ENCODE data around the gene LRRC55. TPM values are rescaled to one million over a fixed set of nuclear protein-coding genes. Genes with fewer than 3 reads are reported as not detected.

The LRRC55 gene
- total and polyA plus RNA-seq, 9 of the 15 experiments (the other 6 are each of a cell fraction or from before 2014, with no cell fraction given), result not detected

Other genes starting within 250 kb of the LRRC55 start
Only the 7 nearest of the 8 such genes appear.
- gene OR5AK2, start 193.0 kb upstream of the LRRC55 start, total RNA-seq (2014; rRNA removed), result not detected in 2 replicates
- not detected in 2 replicates for gene OR5AK2, start 193.0 kb upstream of the LRRC55 start, total RNA-seq (2014; rRNA removed; fragmentation: Illumina TruSeq; extraction: Trizol)
- not detected in 2 replicates for gene OR5AK2, start 193.0 kb upstream of the LRRC55 start, total RNA-seq (2015; rRNA removed; fragmentation: Illumina TruSeq; extraction: Trizol)
- gene OR5AK2, start 193.0 kb upstream of the LRRC55 start, total RNA-seq (2021), result not detected in 2 replicates
- not detected in 2 replicates for gene OR5AK2, start 193.0 kb upstream of the LRRC55 start, polyA plus RNA-seq (2011; rRNA removed)
- gene OR5AK2, start 193.0 kb upstream of the LRRC55 start, polyA plus RNA-seq (2014; fragmentation: Illumina TruSeq; extraction: Trizol), result not detected in 2 replicates
- not detected for gene OR5AK2, start 193.0 kb upstream of the LRRC55 start, polyA plus RNA-seq (2014; fragmentation: Nextera tagmentation; extraction: Ambion mirVana)
- not detected in 2 replicates for gene OR5AK2, start 193.0 kb upstream of the LRRC55 start, polyA plus RNA-seq (2014; rRNA removed)
- gene APLNR, start 55.3 kb downstream of the LRRC55 start, total RNA-seq (2014; rRNA removed), result 0.50 and 0.86 TPM in 2 replicates
- 0.58 and 0.61 TPM in 2 replicates for gene APLNR, start 55.3 kb downstream of the LRRC55 start, total RNA-seq (2014; rRNA removed; fragmentation: Illumina TruSeq; extraction: Trizol)
- gene APLNR, start 55.3 kb downstream of the LRRC55 start, total RNA-seq (2015; rRNA removed; fragmentation: Illumina TruSeq; extraction: Trizol), result 0.65 and 0.72 TPM in 2 replicates
- gene APLNR, start 55.3 kb downstream of the LRRC55 start, total RNA-seq (2021), result 1.9 and 2.0 TPM in 2 replicates
- 2.0 and 2.1 TPM in 2 replicates for gene APLNR, start 55.3 kb downstream of the LRRC55 start, polyA plus RNA-seq (2011; rRNA removed)
- gene APLNR, start 55.3 kb downstream of the LRRC55 start, polyA plus RNA-seq (2014; fragmentation: Illumina TruSeq; extraction: Trizol), result 1.7 and 1.9 TPM in 2 replicates
- gene APLNR, start 55.3 kb downstream of the LRRC55 start, polyA plus RNA-seq (2014; fragmentation: Nextera tagmentation; extraction: Ambion mirVana), result under 1 TPM; 0.15 to 0.41 TPM
- 0.94 and 1.4 TPM in 2 replicates for gene APLNR, start 55.3 kb downstream of the LRRC55 start, polyA plus RNA-seq (2014; rRNA removed)
- gene TNKS1BP1, start 143.0 kb downstream of the LRRC55 start, total RNA-seq (2014; rRNA removed), result 16.2 and 20.2 TPM in 2 replicates
- gene TNKS1BP1, start 143.0 kb downstream of the LRRC55 start, total RNA-seq (2014; rRNA removed; fragmentation: Illumina TruSeq; extraction: Trizol), result 10.9 and 11.2 TPM in 2 replicates
- 8.0 and 10.3 TPM in 2 replicates for gene TNKS1BP1, start 143.0 kb downstream of the LRRC55 start, total RNA-seq (2015; rRNA removed; fragmentation: Illumina TruSeq; extraction: Trizol)
- gene TNKS1BP1, start 143.0 kb downstream of the LRRC55 start, total RNA-seq (2021), result 35.0 and 47.2 TPM in 2 replicates
- 7.3 and 14.1 TPM in 2 replicates for gene TNKS1BP1, start 143.0 kb downstream of the LRRC55 start, polyA plus RNA-seq (2011; rRNA removed)
- gene TNKS1BP1, start 143.0 kb downstream of the LRRC55 start, polyA plus RNA-seq (2014; fragmentation: Illumina TruSeq; extraction: Trizol), result 29.9 and 31.4 TPM in 2 replicates
- gene TNKS1BP1, start 143.0 kb downstream of the LRRC55 start, polyA plus RNA-seq (2014; fragmentation: Nextera tagmentation; extraction: Ambion mirVana), result 1 to 10 TPM; 1.1 to 1.2 TPM
- gene TNKS1BP1, start 143.0 kb downstream of the LRRC55 start, polyA plus RNA-seq (2014; rRNA removed), result 19.5 and 23.8 TPM in 2 replicates
- 257 and 316 TPM in 2 replicates for gene SSRP1, start 153.9 kb downstream of the LRRC55 start, total RNA-seq (2014; rRNA removed)
- 216 and 243 TPM in 2 replicates for gene SSRP1, start 153.9 kb downstream of the LRRC55 start, total RNA-seq (2014; rRNA removed; fragmentation: Illumina TruSeq; extraction: Trizol)
- 259 and 269 TPM in 2 replicates for gene SSRP1, start 153.9 kb downstream of the LRRC55 start, total RNA-seq (2015; rRNA removed; fragmentation: Illumina TruSeq; extraction: Trizol)
- gene SSRP1, start 153.9 kb downstream of the LRRC55 start, total RNA-seq (2021), result 224 and 245 TPM in 2 replicates
- gene SSRP1, start 153.9 kb downstream of the LRRC55 start, polyA plus RNA-seq (2011; rRNA removed), result 232 and 251 TPM in 2 replicates
- gene SSRP1, start 153.9 kb downstream of the LRRC55 start, polyA plus RNA-seq (2014; fragmentation: Illumina TruSeq; extraction: Trizol), result 314 and 416 TPM in 2 replicates
- gene SSRP1, start 153.9 kb downstream of the LRRC55 start, polyA plus RNA-seq (2014; fragmentation: Nextera tagmentation; extraction: Ambion mirVana), result 10 to 100 TPM; 91.1 to 96.0 TPM
- 224 and 238 TPM in 2 replicates for gene SSRP1, start 153.9 kb downstream of the LRRC55 start, polyA plus RNA-seq (2014; rRNA removed)
- gene P2RX3, start 156.4 kb downstream of the LRRC55 start, total RNA-seq (2014; rRNA removed), result not detected in 2 replicates
- gene P2RX3, start 156.4 kb downstream of the LRRC55 start, total RNA-seq (2014; rRNA removed; fragmentation: Illumina TruSeq; extraction: Trizol), result not detected in 2 replicates
- gene P2RX3, start 156.4 kb downstream of the LRRC55 start, total RNA-seq (2015; rRNA removed; fragmentation: Illumina TruSeq; extraction: Trizol), result not detected in 2 replicates
- gene P2RX3, start 156.4 kb downstream of the LRRC55 start, total RNA-seq (2021), result not detected in 2 replicates
- not detected in 2 replicates for gene P2RX3, start 156.4 kb downstream of the LRRC55 start, polyA plus RNA-seq (2011; rRNA removed)
- gene P2RX3, start 156.4 kb downstream of the LRRC55 start, polyA plus RNA-seq (2014; fragmentation: Illumina TruSeq; extraction: Trizol), result not detected in 2 replicates
- not detected for gene P2RX3, start 156.4 kb downstream of the LRRC55 start, polyA plus RNA-seq (2014; fragmentation: Nextera tagmentation; extraction: Ambion mirVana)
- gene P2RX3, start 156.4 kb downstream of the LRRC55 start, polyA plus RNA-seq (2014; rRNA removed), result not detected in 2 replicates
- not detected in 2 replicates for gene PRG3, start 199.2 kb downstream of the LRRC55 start, total RNA-seq (2014; rRNA removed)
- gene PRG3, start 199.2 kb downstream of the LRRC55 start, total RNA-seq (2014; rRNA removed; fragmentation: Illumina TruSeq; extraction: Trizol), result not detected in 2 replicates
- gene PRG3, start 199.2 kb downstream of the LRRC55 start, total RNA-seq (2015; rRNA removed; fragmentation: Illumina TruSeq; extraction: Trizol), result 0.18 TPM in 1 of 2 replicates, not detected in the other
- gene PRG3, start 199.2 kb downstream of the LRRC55 start, total RNA-seq (2021), result not detected in 2 replicates
- gene PRG3, start 199.2 kb downstream of the LRRC55 start, polyA plus RNA-seq (2011; rRNA removed), result not detected in 2 replicates
- not detected in 2 replicates for gene PRG3, start 199.2 kb downstream of the LRRC55 start, polyA plus RNA-seq (2014; fragmentation: Illumina TruSeq; extraction: Trizol)
- under 1 TPM; 0.38 to 0.55 TPM for gene PRG3, start 199.2 kb downstream of the LRRC55 start, polyA plus RNA-seq (2014; fragmentation: Nextera tagmentation; extraction: Ambion mirVana)
- not detected in 2 replicates for gene PRG3, start 199.2 kb downstream of the LRRC55 start, polyA plus RNA-seq (2014; rRNA removed)
- 18.5 and 33.0 TPM in 2 replicates for gene PRG2, start 208.7 kb downstream of the LRRC55 start, total RNA-seq (2014; rRNA removed)
- 23.6 and 29.8 TPM in 2 replicates for gene PRG2, start 208.7 kb downstream of the LRRC55 start, total RNA-seq (2014; rRNA removed; fragmentation: Illumina TruSeq; extraction: Trizol)
- gene PRG2, start 208.7 kb downstream of the LRRC55 start, total RNA-seq (2015; rRNA removed; fragmentation: Illumina TruSeq; extraction: Trizol), result 44.8 and 50.1 TPM in 2 replicates
- gene PRG2, start 208.7 kb downstream of the LRRC55 start, total RNA-seq (2021), result 16.4 and 30.5 TPM in 2 replicates
- 1.8 and 7.2 TPM in 2 replicates for gene PRG2, start 208.7 kb downstream of the LRRC55 start, polyA plus RNA-seq (2011; rRNA removed)
- gene PRG2, start 208.7 kb downstream of the LRRC55 start, polyA plus RNA-seq (2014; fragmentation: Illumina TruSeq; extraction: Trizol), result 23.3 and 24.4 TPM in 2 replicates
- 10 to 100 TPM; 42.9 to 78.0 TPM for gene PRG2, start 208.7 kb downstream of the LRRC55 start, polyA plus RNA-seq (2014; fragmentation: Nextera tagmentation; extraction: Ambion mirVana)
- gene PRG2, start 208.7 kb downstream of the LRRC55 start, polyA plus RNA-seq (2014; rRNA removed), result 26.6 and 31.8 TPM in 2 replicates